A549 (cell line): ENCODE data around the gene RNF34. TPM values are rescaled to one million over a fixed set of nuclear protein-coding genes. Genes with fewer than 3 reads are reported as not detected.

Experiments
- ATAC-seq, 2 experiments: fragments of 200-7000 bp in 1 of 2; fragments of >200 bp in 1 of 2; cut with Nextera tagmentation in 1 of 2; cut with Tn5 transposase in 1 of 2; 3 replicates each; pipeline versions ENCODE4 v1.8.0 to v1.9.1; 2018 to 2020; ENCODE audit warnings: mild to moderate bottlenecking in 1 of 2, moderate library complexity in 1 of 2
- CTCF ChIA-PET: fragments of 300-600 bp; sonication (Branson Sonifier 250); formaldehyde crosslinking; extraction: SDS; loops from one replicate; lab custom pipeline; 2021; ENCODE audit warnings: antibody characterized with exemption, inconsistent platforms; lab: Yijun Ruan, JAX
- POLR2A ChIA-PET: fragments of 350-600 bp; formaldehyde crosslinking; extraction: SDS; loops from one replicate; lab custom pipeline; 2021; ENCODE audit warnings: antibody characterized with exemption, inconsistent platforms; lab: Yijun Ruan, JAX
- DNase-seq, 2 experiments: peaks; one replicate each; pipeline versions ENCODE4 v3.0.0 to v3.0.0-alpha.2; 2011 to 2016; ENCODE audit warnings: low read depth in 1 of 2, low spot score in 1 of 2
- FAIRE-seq: peaks from 2 replicates; lab custom pipeline; 2011; peaks lifted over from hg19 to GRCh38; lab: Jason Lieb, UNC
- H3K27ac ChIP-seq, 2 experiments: fragments of >200 bp; sonication (Bioruptor Twin); formaldehyde crosslinking; 3 replicates each; pipeline ENCODE4 v1.5.1; 2016 to 2017
- H3K4me1 ChIP-seq: fragments of >200 bp; sonication (Bioruptor Twin); formaldehyde crosslinking; 3 replicates; pipeline ENCODE4 v1.6.1; 2016
- H3K4me2 ChIP-seq: fragments of >200 bp; sonication (Bioruptor Twin); formaldehyde crosslinking; 3 replicates; pipeline ENCODE4 v1.6.1; 2016
- H3K4me3 ChIP-seq: fragments of >200 bp; sonication (Bioruptor Twin); formaldehyde crosslinking; 3 replicates; pipeline ENCODE4 v1.5.1; 2016
- H3K9me3 ChIP-seq: fragments of >200 bp; sonication (Bioruptor Twin); formaldehyde crosslinking; 3 replicates; pipeline ENCODE4 v1.6.1; 2016
- CBX2 ChIP-seq: fragments of 200-600 bp; sonication (generic); IDR thresholded peaks from 2 replicates; pipeline ENCODE4 v1.6.1; 2016; ENCODE audit warnings: low read depth, mild to moderate bottlenecking, borderline replicate concordance
- CBX8 ChIP-seq: fragments of 200-600 bp; sonication (generic); IDR thresholded peaks from 2 replicates; pipeline ENCODE4 v1.6.1; 2016
- CHD2 ChIP-seq: fragments of 150-350 bp; IDR thresholded peaks from 2 replicates; pipeline ENCODE4 v1.6.1; 2014; ENCODE audit warnings: low read length; ENCODE audit not compliant: partially characterized antibody
- CHD4 ChIP-seq: fragments of 200-600 bp; sonication (generic); IDR thresholded peaks from 2 replicates; pipeline ENCODE4 v1.6.1; 2016; ENCODE audit warnings: antibody characterized with exemption, mild to moderate bottlenecking, borderline replicate concordance
- E2F6 ChIP-seq: IDR thresholded peaks from 2 replicates; pipeline ENCODE4 v1.6.1; 2012; ENCODE audit warnings: low read depth, borderline replicate concordance
- EHMT2 ChIP-seq: fragments of 200-600 bp; sonication (generic); IDR thresholded peaks from 2 replicates; pipeline ENCODE4 v1.6.1; 2016; ENCODE audit warnings: antibody characterized with exemption, low read depth, mild to moderate bottlenecking, moderate library complexity
- EP300 ChIP-seq, 2 experiments: fragments of >200 bp; sonication (Bioruptor Twin); formaldehyde crosslinking; IDR thresholded peaks; 2 replicates in 1 of 2; 3 replicates in 1 of 2; pipeline ENCODE4 v1.6.1; 2016 to 2017
- HDAC2 ChIP-seq: fragments of 200-600 bp; sonication (generic); IDR thresholded peaks from 2 replicates; pipeline ENCODE4 v1.6.1; 2016
- HEYL ChIP-seq: fragments of 250-450 bp; sonication (Bioruptor Pico); IDR thresholded peaks from 2 replicates; pipeline ENCODE4 v1.8.0; 2021; ENCODE audit warnings: mild to moderate bottlenecking, moderate library complexity
- HMGXB4 ChIP-seq: fragments of 250-450 bp; sonication (Bioruptor Pico); IDR thresholded peaks from 2 replicates; pipeline ENCODE4 v1.5.0; 2021; ENCODE audit warnings: mild to moderate bottlenecking, moderate library complexity, borderline replicate concordance
- HOXB13 ChIP-seq: fragments of 250-450 bp; sonication (Bioruptor Pico); IDR thresholded peaks from 2 replicates; pipeline ENCODE4 v1.5.0; 2020; ENCODE audit warnings: low read depth, mild to moderate bottlenecking, moderate library complexity
- HOXB5 ChIP-seq: fragments of 250-450 bp; sonication (Bioruptor Pico); IDR thresholded peaks from 2 replicates; pipeline ENCODE4 v1.5.0; 2020; ENCODE audit warnings: mild to moderate bottlenecking, moderate library complexity
- JUN ChIP-seq, 2 experiments: fragments of >200 bp; sonication (Bioruptor Twin); formaldehyde crosslinking; IDR thresholded peaks; 2 replicates in 1 of 2; 3 replicates in 1 of 2; pipeline ENCODE4 v1.6.1; 2016 to 2017
- RAD21 ChIP-seq, 2 experiments: fragments of >200 bp in 1 of 2; sonication (Bioruptor Twin) in 1 of 2; formaldehyde crosslinking in 1 of 2; IDR thresholded peaks in 1 of 2; conservative IDR thresholded peaks in 1 of 2; 2 replicates in 1 of 2; 3 replicates in 1 of 2; pipeline ENCODE4 v1.6.1; 2012 to 2018; ENCODE audit warnings: inconsistent platforms in 1 of 2
- RARB ChIP-seq: fragments of 250-450 bp; sonication (Bioruptor Pico); IDR thresholded peaks from 2 replicates; pipeline ENCODE4 v1.8.0; 2021; ENCODE audit warnings: mild to moderate bottlenecking, moderate library complexity
- REST ChIP-seq: fragments of 200-600 bp; sonication (generic); IDR thresholded peaks from 2 replicates; pipeline ENCODE4 v1.6.1; 2016; ENCODE audit warnings: antibody characterized with exemption, mild to moderate bottlenecking, moderate library complexity
- RNF2 ChIP-seq: fragments of 200-600 bp; sonication (generic); IDR thresholded peaks from 2 replicates; pipeline ENCODE4 v1.6.1; 2016; ENCODE audit warnings: low read depth, mild to moderate bottlenecking, antibody characterized with exemption, moderate library complexity, borderline replicate concordance
- SMC3 ChIP-seq: fragments of >200 bp; sonication (Bioruptor Twin); formaldehyde crosslinking; IDR thresholded peaks from 3 replicates; pipeline ENCODE4 v1.6.1; 2018; ENCODE audit warnings: inconsistent platforms
- SREBF2 ChIP-seq: fragments of 450-650 bp; IDR thresholded peaks from 2 replicates; pipeline ENCODE4 v1.6.1; 2014; ENCODE audit warnings: mild to moderate bottlenecking, moderate library complexity
- TFCP2L1 ChIP-seq: fragments of 250-450 bp; sonication (Bioruptor Pico); IDR thresholded peaks from 2 replicates; pipeline ENCODE4 v1.5.0; 2021; ENCODE audit warnings: mild to moderate bottlenecking
- TP53 ChIP-seq: fragments of 250-450 bp; sonication (Bioruptor Pico); IDR thresholded peaks from 2 replicates; pipeline ENCODE4 v1.5.0; 2021; ENCODE audit warnings: mild to moderate bottlenecking, moderate library complexity
- ZC3H11A ChIP-seq: fragments of 450-650 bp; IDR thresholded peaks from 2 replicates; pipeline ENCODE4 v1.6.1; 2014; ENCODE audit warnings: antibody characterized with exemption, mild to moderate bottlenecking
- ZFP36 ChIP-seq: fragments of 450-650 bp; IDR thresholded peaks from 2 replicates; pipeline ENCODE4 v1.6.1; 2014; ENCODE audit warnings: borderline replicate concordance; ENCODE audit not compliant: partially characterized antibody
- WGBS: methylation state at CpG from one replicate; pipeline ENCODE4 v1.1.6; 2017; ENCODE audit errors: missing lambda C conversion rate; 5-methylcytosine and 5-hydroxymethylcytosine counted together
- polyA plus RNA-seq, 4 experiments: library from polyadenylated mRNA; depleted of rRNA in 3 of 4; stranded (reverse); fragments of >200 nt; fragmentation: RNase III in 1 of 4; extraction: RNeasy Plus Mini Kit Qiagen cat#74134 plus additional on column Dnase treatment in 1 of 4; gene quantifications; 2 replicates in 3 of 4; 3 replicates in 1 of 4; pipeline ENCODE4 v1.2.3, GENCODE V29; 2011 to 2017
- TF ChIP-seq, protein P1 (sequence below): fragments of >200 bp; sonication (Bioruptor Twin); formaldehyde crosslinking; IDR thresholded peaks from 2 replicates; pipeline ENCODE4 v1.6.1; 2016
- TF ChIP-seq, protein P2 (sequence below): fragments of >200 bp; sonication (Bioruptor Twin); formaldehyde crosslinking; IDR thresholded peaks from 3 replicates; pipeline ENCODE4 v1.6.1; 2016

Gene RNF34
- polyA plus RNA-seq, 2 of the 4 experiments (the other 2 are of a cell fraction) = 44.5 to 59.4 TPM

DNA sequence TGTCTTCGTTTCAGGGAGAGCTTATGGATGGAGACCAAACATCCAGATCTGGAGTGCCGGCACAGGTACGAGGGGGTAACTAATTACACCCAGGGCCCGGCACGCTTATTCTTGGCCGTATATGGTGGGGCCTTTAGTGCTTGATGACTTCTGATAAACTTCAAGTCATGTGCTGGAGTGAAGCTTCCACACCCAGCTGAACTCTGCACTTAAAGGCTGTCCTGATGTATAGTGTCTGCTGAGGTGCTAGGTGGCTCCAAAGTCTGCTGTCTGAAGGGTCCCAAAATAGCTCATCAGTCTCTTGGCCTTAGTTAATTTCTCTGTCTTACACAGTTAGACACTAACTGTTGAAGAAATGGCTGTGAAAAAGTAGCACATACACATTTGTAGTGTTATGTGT, 17.9 kb downstream of the RNF34 start:
- DNase-seq (no peak), ATAC-seq (no peak), FAIRE-seq (no peak)
- Histone ChIP-seq H3K9me3 (no peaks in the 10 kb centered on the region), H3K27ac (no peak overlapping the region), H3K4me1 (no peaks in the 10 kb centered on the region), H3K4me2 (no peak overlapping the region), H3K4me3 (no peak overlapping the region)
- TF ChIP-seq HOXB5 (no peak), EP300 (IDR thresholded peaks at IDR 0.05) (no peak), RARB (no peak), HMGXB4 (CRISPR knock-in tag) (no peak), EHMT2 (no peak), HDAC2 (no peak), RAD21 (conservative IDR thresholded peaks at IDR 0.05 in 1 of 2, IDR thresholded peaks at IDR 0.05 in 1 of 2) (no peak), CHD2 (no peak), SMC3 (no peak), HEYL (CRISPR knock-in tag) (no peak), CBX8 (no peak), E2F6 (no peak), REST (no peak), CBX2 (no peak), CHD4 (no peak), ZFP36 (no peak), HOXB13 (CRISPR knock-in tag) (no peak), SREBF2 (no peak)
- TF ChIP-seq, protein P1, sequence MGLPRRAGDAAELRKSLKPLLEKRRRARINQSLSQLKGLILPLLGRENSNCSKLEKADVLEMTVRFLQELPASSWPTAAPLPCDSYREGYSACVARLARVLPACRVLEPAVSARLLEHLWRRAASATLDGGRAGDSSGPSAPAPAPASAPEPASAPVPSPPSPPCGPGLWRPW = no peak
- TF ChIP-seq, protein P2, sequence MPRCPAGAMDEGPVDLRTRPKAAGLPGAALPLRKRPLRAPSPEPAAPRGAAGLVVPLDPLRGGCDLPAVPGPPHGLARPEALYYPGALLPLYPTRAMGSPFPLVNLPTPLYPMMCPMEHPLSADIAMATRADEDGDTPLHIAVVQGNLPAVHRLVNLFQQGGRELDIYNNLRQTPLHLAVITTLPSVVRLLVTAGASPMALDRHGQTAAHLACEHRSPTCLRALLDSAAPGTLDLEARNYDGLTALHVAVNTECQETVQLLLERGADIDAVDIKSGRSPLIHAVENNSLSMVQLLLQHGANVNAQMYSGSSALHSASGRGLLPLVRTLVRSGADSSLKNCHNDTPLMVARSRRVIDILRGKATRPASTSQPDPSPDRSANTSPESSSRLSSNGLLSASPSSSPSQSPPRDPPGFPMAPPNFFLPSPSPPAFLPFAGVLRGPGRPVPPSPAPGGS = no peak
- POLR2A ChIA-PET = interaction anchor here (1.8 kb wide), 1 partner anchor 18 kb away, joined by 6 read pairs; the partner anchor contains the start of gene RNF34
- 94% methylated on average over 6 of the region's 6 CpGs for WGBS
- CTCF ChIA-PET = interaction anchor here (0.9 to 1.3 kb wide), 3 partner anchors 24 to 83 kb away, joined by 3 to 5 read pairs (median 3); no protein-coding TSS in a partner anchor

GRCh38 chr12:121420109-121420508, 20.2 kb downstream of the RNF34 start:
- ChIA-PET CTCF (interaction anchor here (1.6 to 9.7 kb wide), 2 partner anchors 20 to 23 kb away, joined by 4 to 79 read pairs; partner anchors contain the start of gene RNF34), POLR2A (interaction anchor here (0.6 kb wide), 1 partner anchor 147 kb away, joined by 6 read pairs; no protein-coding TSS in a partner anchor)
- FAIRE-seq = no peak
- TF ChIP-seq E2F6 = no peak
- TF ChIP-seq TP53 (CRISPR knock-in tag) = no peak
- TF ChIP-seq, protein P2 = no peak
- TF ChIP-seq TFCP2L1 (CRISPR knock-in tag) = no peak
- no peak for TF ChIP-seq SMC3
- no peak for TF ChIP-seq RNF2
- no peak for TF ChIP-seq ZC3H11A
- no peak for TF ChIP-seq CHD2
- TF ChIP-seq JUN (IDR thresholded peaks at IDR 0.05) = no peak
- TF ChIP-seq HMGXB4 (CRISPR knock-in tag) = no peak

More at GRCh38 chr12:121420109-121420508, 20.2 kb downstream of the RNF34 start:
- Histone ChIP-seq H3K9me3 (no peaks in the 10 kb centered on the region), H3K27ac (no peak overlapping the region), H3K4me2 (no peak overlapping the region), H3K4me3 (no peak overlapping the region), H3K4me1 (no peaks in the 10 kb centered on the region)
- ATAC-seq = no peak
- WGBS = 95% methylated on average over 6 of the region's 6 CpGs
- no peak for DNase-seq
